ENCODE measurements around the gene SLC22A7.

SLC22A7 gene

DNA sequence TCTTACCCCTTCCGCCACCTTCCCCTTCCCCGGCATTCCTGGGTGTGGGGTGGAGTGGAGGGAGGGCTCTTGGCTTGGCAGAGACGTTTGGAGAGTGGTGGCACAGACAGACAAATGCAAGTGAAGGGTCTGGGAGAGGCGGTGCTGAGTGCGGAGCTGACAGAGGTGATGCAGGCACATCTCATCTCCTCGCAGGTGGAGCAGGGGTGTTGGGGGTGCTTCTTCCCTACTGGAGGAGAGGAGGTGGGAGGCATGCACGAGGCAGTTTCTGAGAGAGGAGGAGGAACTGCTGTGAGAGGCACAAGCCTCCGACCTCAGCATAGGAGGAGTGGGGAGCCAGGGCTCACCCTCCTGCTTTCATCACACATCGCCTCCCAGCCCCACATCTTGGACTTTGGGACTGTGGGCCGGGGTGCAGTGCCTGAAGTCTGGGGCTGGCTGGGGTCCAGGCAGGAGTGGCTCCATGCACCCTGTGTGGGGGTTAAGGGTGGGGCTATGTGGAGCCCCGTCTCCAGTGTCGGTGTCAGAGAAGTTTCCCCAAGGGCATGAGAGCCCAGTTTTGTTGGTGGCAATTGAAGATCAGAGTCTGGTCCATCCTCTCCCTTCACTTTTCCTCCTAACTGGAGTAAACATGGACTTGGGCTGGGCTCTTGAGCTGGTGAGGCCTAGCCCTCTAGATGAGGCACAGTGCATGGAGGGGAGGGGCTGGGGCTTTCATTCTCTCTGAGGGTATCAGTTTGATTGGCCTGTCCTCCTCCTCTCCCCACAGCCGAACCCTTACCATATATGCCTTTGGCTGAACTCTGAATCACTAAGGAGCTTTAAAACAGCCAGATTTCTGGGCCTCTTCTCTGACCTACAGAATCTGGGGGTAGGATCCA is 20.2 kb upstream of the SLC22A7 start:
- DNase-seq = peak in 27 of 42 donors; percentile 23 to 74 (median 49)
- intact Hi-C loops (cut with DNase I) = no loop called here

DNA sequence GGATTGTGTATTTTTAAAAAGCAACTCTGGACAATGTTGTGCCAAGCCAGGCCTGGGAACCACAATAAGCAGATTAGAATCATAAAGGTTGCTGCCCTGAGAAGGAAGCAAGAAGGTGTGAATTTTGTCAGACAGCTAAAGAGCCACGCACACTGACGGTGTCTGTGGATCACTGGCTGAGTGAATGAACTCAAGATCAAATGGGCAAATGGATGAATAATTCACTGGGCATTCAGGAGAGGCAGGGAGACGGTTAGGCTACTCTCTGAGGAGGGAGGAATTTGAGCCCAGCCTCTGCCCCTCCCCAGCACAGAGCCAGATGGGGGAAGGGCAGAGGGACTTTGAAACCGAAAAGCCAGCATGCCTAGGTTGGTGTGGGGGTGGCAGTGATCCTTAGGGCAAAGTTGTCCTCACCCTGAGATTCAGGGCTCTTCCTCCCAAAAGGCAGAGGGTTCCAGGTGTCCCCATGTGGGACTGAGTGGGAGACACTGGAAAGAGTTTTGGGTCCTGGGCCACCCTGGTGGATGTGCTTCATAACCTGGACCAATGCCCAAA is 19.5 kb upstream of the SLC22A7 start:
- intact Hi-C loops (cut with DNase I) = no loop called here
- DNase-seq = no peak

DNA sequence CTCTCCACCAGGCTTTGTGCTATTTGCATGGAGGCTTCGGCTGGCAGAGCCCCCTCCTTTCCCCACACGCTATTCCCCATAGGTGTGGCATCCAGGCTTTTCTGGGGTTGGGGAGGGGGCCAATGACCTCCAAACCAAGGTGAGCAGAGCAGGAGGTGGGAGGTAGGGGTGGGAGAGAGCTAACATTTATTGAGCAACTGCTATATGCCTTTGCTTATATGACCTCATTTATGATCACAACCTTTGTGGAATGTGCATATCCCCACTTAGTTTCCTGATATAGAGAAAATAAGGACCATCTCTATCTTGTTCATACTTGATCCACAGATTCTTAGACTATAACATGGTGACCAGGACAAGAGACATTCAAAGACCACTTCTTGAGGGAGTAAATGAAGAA is 17.8 kb upstream of the SLC22A7 start:
- intact Hi-C loops (cut with DNase I) = no loop called here

DNA sequence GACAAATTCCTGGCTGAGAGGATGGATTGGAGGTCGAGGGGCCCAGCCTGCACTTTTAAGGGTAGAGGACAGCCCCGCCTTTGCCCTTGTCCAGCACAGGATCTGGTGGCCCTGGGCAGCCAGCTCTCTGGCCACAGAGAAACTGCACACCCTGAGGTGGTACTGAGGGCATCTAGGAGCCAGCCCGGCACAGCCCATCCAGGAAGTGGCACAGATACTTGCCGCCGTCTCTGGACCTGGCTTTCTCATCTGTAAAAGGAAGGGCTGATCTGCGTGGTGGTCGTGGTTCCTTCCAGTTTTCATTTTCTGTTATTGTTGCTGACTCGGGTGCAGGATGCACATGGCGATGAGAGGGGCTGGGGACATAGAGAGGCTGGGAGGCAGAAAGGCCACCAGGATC is 16.0 kb upstream of the SLC22A7 start:
- intact Hi-C loops (cut with DNase I) = no loop called here

More for the DNA sequence above, 17.8 kb upstream of the SLC22A7 start:
- no peak for DNase-seq

DNA sequence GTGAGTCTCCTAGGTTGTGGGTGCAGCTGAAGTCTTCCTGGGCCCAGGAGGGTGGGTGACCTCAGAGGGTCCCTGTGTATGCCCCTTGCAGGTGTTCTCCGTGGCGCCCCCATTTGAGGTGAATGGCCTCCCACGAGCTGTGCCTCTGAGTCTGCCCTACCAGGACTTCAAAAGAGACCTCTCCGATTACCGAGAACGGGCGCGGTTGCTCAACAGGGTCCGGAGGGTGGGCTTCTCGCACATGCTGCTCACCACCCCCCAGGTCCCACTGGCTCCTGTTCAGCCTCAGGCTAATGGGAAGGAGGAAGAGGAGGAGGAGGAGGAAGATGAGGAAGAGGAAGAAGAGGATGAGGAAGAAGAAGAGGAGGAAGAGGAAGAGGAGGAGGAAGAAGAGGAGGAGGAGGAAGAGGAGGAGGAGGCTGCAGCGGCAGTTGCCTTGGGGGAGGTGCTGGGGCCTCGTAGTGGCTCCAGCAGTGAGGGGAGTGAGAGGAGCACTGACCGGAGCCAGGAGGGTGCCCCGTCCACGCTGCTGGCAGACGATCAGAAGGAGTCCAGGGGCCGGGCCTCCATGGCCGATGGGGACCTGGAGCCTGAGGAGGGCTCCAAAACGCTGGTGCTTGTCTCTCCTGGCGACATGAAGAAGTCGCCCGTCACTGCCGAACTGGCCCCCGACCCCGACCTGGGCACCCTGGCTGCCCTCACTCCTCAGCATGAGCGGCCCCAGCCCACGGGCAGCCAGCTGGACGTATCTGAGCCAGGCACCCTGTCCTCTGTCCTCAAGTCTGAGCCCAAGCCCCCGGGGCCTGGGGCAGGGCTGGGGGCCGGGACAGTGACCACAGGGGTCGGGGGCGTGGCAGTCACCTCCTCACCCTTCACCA is 15.2 kb upstream of the SLC22A7 start:
- DNase-seq = no peak
- intact Hi-C loops (cut with DNase I) = no loop called here

More for the DNA sequence above, 16.0 kb upstream of the SLC22A7 start:
- no peak for DNase-seq

DNA sequence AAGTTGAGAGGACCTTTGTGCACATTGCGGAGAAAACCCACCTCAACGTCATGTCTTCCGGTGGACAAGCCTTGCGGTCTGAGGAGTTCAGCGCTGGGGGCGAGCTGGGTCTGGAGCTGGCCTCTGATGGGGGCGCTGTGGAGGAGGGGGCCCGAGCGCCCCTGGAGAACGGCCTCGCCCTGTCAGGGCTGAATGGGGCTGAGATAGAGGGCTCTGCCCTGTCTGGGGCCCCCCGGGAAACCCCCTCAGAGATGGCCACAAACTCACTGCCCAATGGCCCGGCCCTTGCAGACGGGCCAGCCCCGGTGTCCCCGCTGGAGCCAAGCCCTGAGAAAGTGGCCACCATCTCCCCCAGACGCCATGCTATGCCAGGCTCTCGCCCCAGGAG is 14.6 kb upstream of the SLC22A7 start:
- intact Hi-C loops (cut with DNase I) = no loop called here
- DNase-seq = no peak

DNA sequence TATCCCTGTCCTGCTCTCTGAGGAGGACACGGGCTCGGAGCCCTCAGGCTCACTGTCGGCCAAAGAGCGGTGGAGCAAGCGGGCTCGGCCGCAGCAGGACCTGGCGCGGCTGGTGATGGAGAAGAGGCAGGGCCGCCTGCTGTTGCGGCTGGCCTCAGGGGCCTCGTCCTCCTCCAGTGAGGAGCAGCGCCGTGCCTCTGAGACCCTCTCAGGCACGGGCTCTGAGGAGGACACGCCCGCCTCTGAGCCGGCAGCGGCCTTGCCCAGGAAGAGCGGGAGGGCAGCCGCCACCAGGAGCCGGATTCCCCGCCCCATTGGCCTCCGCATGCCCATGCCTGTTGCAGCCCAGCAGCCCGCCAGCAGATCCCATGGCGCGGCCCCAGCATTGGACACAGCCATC is 14.2 kb upstream of the SLC22A7 start:
- DNase-seq = no peak
- intact Hi-C loops (cut with DNase I) = no loop called here

DNA sequence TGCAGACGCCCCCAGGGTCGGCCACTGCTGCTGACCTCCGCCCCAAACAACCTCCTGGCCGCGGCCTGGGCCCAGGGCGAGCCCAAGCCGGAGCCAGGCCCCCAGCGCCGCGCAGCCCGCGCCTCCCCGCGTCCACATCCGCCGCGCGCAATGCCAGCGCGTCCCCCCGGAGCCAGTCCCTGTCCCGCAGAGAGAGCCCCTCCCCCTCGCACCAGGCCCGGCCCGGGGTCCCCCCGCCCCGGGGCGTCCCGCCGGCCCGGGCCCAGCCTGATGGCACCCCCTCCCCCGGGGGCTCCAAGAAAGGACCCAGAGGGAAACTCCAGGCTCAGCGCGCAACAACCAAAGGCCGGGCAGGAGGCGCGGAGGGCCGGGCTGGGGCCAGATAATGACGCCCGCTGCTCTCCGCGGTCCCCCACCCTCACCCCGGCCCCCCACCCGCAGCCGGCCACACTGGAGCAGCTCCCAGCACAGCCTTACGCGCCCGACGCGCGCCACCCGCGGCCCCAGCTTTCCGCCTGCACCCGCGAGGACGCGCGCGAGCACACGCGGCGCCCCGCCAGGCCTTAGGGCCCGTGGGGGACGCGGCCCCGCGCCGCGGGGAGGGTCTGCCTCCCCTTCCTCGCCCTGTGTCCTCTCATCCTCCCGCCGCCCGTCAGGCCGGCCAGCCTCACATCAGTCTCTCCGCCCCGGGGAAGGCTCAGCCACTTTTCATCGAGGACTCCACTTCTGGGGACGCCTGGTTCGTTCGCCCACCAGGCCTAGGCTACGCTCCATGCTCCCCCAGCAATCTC is 12.9 kb upstream of the SLC22A7 start:
- DNase-seq = no peak

DNA sequence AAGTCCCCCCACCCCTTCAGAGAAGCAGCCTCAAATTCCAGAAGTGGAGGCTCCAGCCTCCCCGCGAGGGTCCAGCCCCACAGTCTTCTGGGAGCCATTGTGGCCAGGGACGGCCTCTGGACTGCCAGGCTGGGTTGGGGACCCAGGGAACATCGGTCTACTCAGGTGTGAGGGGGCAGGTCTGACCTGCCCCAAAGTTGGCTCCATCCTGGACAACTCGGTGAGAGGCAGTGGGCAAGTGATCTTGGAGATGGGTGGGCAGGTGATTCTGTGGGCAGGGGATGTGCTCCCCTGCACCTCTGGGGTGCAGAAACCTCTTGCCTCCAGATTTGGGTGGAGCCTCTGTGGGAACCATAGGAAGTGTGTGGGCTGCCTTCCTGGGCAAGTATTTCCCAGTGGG is 12.2 kb upstream of the SLC22A7 start:
- intact Hi-C loops (cut with DNase I) = no loop called here
- DNase-seq = no peak

More for the DNA sequence above, 12.9 kb upstream of the SLC22A7 start:
- intact Hi-C loops (cut with DNase I) = no loop called here

DNA sequence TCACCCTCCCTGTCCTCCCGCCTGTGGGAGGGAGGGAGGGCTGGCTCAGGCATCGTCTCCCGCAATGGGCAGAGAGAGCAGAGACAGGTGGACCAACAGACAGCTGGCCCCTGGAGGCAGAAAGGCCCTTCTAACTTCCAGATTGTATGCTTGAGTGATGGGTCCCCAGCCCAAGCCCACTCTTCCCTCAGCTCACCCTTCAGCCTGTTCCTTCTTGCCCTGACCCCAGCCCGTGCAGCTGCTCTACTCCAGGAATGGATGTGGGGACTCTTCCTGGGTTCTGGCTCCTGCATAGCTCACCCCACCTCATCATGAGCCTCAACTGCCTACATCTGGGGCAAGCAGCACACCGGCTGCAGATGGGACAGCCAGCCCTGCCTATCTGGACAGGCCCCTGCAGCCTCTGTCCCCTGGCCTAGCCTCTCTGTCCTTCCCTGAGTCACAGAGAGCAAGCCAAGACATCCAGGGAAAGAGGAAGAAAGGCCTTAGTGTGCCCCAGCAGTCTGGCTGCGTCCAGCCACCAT is 11.5 kb upstream of the SLC22A7 start:
- no peak for DNase-seq
- intact Hi-C loops (cut with DNase I) = no loop called here

DNA sequence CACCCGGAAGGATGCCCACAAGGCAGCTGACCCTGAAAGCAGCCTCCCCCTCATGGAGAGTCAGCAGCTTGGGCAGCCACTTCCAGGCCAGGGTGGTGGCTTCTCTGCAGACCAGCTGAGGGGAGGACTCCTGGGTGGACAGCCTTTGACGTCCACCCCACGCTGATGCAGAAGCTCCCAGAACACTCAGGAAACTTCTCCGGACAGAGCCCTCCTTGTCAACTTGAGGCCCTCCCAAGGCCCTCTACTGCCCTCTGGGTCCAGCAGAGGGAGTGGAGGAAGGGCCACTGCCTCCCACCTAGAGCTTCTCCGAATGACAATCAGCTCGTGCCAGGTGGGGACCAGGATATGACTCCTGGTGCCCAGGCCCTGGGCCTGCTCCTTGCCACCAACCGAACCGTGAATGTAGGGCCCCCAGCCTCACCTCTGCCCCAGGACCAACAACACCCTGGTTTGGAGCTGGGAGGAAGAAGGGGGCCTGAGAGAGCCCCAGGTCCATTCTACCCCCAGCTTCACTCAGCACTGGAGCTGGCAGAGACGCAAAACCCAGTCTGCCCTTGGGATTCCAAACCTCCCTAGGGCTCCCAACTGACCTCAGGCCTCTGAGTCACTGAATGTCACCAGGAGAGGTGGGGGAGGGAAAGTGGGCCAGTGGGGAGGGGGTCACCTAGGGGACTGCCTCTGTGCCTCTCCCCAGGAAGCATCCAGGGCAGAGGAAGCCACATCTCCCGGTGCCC is 10.9 kb upstream of the SLC22A7 start:
- DNase-seq = peak in 13 of 42 donors; percentile 17 to 75 (median 36)
- intact Hi-C loops (cut with DNase I) = no loop called here

DNA sequence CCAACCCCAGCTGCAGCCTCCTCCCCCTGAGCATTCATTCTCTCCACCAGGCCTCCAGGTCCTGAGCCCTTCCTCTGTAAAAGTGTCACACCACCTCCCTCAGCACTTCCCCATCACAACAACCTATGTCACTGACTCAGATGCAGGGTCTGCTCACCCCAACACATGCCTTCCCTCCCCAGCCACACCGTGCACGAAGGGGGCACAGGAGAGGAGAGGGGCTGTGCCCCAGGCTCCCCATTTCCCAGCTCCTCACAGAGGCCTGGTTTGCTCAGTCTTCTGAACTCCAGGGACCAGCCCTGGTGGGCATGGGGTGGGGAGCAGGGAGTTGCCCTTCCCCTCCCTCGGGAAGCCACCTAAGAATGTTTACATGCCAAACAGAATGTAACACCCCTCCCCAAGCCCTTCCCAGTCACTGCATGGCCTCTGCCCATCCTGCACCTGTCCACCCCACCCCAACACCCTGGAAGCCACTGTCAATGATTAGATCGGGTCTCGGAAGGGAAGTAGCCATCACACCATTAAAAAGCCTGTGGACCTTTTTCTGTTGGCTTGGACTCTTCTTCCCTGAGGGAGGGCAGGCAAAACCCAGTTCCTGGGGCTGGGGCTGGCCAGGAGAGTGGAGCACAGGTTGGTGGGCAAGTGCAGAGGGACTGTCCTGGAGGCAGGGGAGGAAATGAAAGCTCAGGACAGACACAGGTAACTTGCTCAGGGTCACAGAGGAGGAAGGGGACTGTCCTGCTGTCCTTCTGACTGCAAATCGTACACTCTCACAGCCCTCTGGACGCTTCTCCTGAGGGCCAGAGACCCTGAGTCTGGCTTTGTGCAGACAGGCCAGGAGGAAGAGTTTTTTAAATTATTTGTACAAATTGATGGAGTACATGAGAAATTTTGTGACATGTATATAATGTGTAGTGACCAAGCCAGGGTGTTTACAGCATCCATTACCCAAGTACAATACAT is 10.1 kb upstream of the SLC22A7 start:
- intact Hi-C loops (cut with DNase I) = no loop called here
- peak in 1 of 42 donors; percentile 22 for DNase-seq

DNA sequence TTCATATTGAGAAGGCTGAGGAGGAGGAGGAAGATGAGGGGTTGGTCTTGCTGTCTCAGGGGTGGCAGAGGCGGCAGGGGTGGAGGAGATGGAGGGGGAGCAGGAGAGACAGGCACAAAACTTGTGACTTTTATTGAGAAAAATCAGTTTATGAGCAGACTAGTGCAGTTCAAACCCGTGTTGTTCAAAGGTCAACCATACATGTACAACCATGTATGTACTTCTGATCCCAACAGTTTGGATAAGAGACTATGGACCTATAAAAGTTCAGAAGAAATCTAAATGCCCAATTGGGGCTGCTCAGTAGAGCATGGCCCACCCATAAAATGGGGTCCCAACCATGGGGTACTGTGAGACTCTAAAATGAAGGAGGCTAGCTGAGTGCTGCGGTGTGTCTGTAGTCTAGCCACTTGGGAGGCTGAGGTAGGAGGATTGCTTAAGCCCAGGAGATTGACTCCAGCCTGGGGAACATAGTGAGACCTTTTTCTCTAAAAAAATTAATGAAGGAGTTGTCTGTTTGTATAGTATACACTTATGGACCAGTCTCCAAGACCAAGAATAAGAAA is 7.6 kb upstream of the SLC22A7 start:
- intact Hi-C loops (cut with DNase I) = no loop called here
- no peak for DNase-seq

DNA sequence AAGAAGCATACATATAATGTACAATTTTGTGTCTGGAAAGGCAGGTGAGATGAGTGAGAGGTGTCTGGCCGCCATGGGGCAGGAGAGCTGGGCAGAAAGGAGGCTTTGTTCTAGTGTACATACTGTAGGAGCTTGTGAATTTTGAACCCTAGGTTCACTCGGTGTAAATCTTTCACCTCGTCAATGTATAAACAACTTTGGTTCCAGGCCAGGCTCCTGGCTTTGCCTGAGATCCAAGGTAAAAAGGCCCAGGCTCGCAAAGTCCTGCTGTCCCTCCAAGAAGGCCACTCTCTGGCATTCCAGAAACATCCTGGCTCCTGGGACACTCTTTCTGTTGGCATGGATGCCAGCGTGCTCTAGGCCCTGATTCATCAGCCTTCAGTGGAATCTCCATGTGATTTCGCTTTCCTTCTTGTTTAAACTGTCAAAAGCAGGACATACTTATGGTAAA is 7.1 kb upstream of the SLC22A7 start:
- DNase-seq = peak in 2 of 42 donors; percentile 5 to 10
- intact Hi-C loops (cut with DNase I) = no loop called here

DNA sequence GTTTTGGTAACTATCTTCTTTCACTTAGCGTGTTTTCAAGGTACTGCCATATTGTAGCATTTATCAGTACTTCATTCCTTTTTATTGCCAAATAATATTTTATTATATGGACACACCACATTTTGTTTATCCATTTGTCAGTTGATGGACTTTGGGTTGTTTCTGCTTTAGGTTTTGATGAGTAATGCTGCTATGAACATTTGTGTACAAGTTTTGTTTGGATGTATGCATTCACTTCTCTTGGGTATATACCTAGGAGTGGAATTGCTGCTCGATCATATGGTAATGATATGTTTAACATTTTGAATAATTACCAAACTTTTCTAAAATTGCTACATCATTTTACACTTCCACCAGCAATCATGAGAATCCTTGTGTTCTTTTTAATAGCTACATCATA is 6.4 kb upstream of the SLC22A7 start:
- intact Hi-C loops (cut with DNase I) = no loop called here
- no peak for DNase-seq

DNA sequence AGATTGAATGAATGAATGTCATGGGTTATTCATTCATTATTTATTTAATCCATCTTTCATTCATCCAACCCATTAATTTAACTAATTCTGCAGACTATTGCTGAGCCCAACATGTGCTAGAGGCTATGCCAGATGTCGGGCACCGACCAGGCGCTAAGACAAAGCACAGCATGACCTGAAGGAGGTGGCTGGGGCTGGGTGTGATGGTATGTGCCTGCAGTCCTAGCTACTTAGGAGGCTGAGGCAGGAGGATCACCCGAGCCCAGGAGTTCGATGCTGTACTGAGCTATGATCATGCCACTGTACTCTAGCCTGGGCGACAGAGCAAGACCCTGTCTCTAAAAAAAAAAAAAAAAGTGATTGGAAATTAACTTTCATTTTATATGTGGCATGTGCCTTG is 5.7 kb upstream of the SLC22A7 start:
- intact Hi-C loops (cut with DNase I) = no loop called here
- peak in 2 of 42 donors; percentile 13 to 34 for DNase-seq

All from head of caudate nucleus (tissue), 42 donors.